Inferior parietal cortex (tissue), 1 donor: ENCODE data around the gene PHOX2A.

Experiments
- DNase-seq: peaks from one replicate; pipeline ENCODE4 v3.0.0-alpha.2; 2016; ENCODE audit errors: extremely low spot score

The PHOX2A gene

DNA sequence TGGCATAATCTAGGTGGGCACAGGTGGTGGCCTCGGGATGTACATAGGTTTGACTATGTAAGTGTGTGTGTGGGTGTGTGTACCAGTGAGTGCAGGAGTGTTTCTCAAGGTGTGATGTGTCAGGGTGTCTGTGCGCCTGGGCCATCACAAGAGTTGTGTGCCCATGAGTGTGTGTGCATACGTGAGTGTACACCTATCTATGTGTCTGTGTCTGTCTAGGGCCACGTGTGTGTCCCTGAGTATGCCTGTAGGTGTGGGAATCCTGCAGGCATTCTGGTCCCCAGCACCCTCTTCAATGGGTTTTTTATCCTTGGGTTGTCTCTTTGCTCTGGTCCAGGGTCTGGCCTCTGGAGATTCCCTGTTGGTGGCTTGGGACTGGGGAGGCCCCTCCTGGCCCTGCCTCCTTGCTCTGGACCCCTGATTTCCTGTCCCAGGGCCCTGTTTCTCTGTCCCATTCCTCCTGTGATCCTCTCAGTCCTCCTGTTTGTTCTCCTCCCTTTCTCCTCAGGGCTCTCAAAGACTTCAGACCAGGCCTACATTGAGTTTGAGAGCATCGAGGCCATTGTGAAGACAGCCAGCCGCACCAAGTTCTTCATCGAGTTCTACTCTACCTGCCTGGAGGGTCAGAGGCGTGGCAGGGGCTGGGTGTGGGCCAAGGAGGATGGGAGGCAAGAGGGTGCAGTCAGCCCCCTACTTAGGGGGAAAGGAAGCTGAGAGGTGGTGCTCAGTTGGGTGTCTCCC, 10.0 kb downstream of the PHOX2A start:
- DNase-seq: no peak

DNA sequence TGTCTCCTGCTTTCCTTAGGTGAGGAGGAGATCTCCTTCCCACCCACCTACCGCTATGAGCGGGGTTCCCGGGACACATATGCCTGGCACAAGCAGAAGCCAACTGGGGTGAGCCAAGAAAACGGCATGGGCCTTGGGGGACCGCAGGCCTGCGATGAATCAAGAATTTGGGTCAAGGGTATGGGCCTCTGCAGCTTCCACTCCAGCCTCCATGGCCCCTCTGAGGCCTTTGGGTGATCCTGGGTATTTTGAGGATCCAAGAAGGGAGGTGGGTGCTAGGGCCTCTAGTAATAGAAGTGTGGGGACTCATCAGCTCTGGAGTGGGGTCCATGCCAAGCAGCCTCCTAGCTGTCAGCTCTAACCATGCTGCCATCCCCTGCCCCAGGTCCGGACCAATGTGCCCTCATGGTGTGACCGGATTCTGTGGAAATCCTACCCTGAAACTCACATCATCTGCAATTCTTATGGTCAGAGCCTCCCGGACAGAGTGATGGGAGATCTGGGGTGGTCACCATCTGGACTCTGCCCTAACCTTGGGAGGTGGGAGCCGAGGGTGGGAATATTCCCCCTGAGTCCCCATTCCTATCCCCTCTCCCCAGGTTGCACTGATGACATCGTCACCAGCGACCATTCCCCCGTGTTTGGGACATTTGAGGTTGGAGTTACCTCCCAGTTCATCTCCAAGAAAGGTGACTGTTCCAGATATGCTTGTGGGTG, 10.8 kb downstream of the PHOX2A start:
- no peak for DNase-seq

DNA sequence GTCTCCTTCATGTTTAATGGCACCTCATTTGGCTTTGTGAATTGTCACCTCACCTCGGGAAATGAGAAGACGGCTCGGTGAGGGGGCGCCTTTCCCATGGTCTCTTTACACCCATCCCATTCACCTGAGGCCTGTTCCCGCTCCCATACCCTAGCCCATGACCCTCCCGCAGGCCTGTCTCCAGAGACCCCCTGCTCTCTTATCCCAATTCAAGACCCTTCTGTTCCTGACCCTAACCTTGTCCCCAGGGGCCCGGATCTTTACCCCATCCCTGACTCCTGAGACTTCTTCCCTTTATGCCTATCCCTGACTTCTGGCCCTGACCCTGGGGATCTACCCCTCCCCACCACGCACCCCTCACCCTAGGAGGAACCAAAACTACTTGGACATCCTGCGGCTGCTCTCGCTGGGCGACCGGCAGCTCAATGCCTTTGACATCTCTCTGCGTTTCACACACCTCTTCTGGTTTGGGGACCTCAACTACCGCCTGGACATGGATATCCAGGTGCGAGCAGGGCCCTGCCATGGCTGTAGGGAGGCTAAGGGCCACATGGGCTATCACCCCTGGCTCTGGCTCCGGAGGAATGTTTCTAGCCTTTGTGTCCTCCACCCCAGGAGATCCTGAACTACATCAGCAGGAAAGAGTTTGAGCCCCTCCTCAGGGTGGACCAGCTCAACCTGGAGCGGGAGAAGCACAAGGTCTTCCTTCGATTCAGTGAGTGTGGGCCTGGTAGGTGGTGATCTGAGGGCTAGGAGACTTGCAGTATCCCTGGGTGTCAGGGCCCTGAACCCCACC, 11.5 kb downstream of the PHOX2A start:
- no peak for DNase-seq

DNA sequence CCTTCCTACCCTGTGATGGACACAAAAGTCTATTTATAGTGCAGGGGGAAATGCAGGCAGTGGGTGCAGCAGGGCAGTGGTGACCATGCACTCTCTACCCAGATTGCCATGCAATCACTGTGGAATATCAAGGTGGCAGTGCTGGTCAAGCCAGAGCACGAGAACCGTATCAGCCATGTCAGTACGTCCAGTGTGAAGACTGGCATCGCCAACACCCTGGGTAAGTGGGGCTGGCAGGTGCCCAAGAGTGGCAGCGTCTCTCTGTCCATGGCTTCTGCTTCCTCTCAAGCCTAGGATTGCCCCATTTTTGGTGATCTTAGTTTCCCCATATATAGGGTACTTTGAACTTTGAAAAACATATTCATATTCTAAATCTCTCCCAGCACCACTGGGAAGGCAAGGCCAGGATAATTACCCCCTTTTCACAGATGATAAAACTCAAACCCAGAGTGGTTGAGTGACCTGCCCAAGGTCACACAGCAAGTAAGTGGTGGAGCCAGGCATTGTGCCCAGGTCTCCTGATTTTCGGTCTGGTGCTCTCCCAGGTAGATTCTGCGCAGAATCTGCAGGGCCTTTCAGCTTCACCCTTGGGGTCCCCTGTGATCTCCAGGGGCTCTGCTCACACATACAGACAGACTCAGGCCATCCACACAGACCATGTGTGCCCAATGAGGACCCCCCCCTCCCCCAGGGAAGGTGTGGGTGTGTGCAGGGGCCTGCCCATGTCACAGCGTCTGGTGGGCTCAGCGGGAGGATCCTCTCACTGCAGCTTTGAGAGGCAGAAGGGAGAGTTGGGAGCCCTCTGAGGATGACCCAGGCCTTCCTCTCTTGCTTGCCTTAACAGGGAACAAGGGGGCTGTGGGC, 12.3 kb downstream of the PHOX2A start:
- DNase-seq: no peak

DNA sequence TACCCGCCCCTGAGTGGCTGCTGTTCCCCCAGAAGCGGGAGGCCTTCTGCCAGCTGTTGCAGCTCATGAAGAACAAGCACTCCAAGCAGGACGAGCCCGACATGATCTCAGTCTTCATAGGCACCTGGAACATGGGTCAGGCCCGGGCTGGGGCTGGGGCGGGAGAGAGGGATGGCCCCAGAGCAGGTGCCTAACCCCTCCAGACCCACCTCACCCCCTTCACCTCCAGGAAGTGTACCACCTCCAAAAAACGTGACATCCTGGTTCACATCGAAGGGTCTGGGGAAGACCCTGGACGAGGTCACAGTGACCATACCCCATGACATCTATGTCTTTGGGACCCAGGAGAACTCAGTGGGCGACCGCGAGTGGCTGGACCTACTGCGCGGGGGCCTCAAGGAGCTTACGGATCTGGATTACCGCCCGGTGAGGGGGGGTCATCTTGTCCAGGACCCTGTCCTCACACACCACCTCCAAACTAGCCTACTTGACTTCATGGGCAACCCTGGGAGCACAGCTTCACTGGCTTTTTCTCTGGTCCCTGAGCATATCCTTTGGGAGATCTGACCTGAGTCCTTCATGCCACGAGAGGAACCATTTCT, 13.1 kb downstream of the PHOX2A start:
- no peak for DNase-seq

DNA sequence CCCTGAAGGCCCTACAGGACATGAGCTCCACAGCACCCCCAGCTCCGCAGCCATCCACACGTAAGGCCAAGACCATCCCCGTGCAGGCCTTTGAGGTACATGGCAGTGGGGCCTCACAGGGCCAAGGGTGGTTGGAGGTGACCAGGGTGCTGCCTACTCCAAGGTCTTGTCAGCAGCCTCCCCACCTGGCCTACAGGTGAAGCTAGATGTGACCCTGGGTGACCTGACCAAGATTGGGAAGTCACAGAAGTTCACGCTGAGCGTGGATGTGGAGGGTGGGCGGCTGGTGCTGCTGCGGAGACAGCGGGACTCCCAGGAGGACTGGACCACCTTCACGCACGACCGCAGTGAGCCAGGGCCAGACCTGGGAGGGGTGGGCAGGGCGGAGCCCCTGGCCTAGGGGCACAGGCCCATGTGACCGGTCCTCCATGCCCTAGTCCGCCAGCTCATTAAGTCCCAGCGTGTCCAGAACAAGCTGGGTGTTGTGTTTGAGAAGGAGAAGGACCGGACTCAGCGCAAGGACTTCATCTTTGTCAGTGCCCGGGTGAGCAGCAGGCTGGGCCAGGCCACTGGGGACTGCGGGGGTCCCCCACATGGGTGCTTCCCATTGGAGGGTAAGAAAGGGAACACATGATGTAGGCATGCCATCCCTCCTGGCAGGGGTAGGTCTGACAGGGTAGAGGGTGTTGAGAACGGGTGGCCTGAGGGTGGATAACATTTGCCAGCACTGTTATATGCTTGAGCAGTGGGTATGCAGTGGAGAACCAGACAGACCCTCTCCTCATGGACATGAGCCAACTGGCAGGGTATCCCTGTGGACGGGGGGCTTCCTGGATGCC, 13.8 kb downstream of the PHOX2A start:
- no peak for DNase-seq

DNA sequence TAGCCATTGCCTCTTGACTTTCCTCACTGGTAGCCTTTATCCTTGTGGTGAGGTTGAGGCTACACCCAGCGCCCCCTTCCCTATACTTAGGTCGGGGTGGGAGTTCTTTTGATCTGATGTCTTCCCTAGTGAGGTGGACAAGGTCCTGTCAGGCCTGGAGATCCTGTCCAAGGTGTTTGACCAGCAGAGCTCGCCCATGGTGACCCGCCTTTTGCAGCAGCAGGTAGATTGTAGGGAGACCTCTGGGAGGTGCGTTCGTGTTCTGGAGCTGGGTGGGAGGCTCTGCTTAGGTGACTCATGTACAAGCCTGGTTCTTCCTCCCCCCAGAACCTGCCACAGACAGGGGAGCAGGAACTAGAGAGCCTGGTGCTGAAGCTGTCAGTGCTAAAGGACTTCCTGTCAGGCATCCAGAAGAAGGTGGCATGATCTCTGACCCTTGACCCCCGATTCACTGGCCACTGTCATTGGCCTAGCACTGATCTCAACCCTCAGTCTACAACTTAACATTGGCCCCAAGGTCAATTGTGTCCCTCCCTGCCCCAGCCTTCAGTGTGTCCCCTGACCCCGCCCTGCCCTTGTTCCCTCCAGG, 14.5 kb downstream of the PHOX2A start:
- DNase-seq: no peak

DNA sequence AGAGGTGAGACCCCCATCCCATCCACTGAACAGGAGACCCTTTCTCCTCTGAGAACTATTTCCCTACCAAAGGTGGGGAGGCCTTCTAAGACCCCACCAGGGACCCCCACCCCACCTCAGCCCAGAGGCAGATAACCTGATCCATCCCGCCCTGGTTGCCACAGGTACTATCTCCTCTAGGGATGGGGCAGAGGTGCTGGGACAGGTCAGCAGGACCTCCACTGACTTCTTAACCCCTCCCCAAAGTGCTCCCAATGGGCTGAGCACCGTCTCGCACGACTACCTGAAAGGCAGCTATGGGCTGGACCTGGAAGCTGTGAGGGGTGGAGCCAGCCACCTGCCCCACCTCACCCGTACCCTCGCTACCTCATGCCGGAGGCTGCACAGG, 15.1 kb downstream of the PHOX2A start:
- DNase-seq: no peak

DNA sequence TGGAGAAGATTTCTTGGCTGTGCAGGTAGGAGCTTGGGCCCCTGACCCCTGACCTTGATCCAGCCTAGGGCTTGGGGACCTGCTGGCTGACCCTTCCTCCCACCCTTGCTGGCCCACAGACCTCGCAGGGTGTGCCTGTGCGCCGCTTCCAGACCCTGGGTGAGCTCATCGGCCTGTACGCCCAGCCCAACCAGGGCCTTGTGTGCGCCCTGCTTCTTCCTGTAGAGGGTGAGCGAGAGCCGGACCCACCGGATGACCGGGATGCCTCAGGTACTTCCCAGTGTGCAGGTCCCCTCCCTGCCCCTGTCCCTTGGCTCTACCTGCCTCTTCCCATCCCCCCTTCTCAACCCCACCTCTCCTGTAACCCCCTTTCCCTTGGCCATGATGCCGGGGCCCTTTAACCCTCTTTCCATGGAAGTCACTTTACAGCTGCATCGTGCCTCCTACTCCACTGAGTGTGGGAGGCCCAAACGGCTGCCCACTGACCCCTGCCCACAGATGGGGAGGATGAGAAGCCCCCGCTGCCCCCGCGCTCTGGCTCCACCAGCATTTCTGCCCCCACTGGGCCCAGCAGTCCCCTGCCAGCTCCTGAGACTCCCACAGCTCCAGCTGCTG, 15.6 kb downstream of the PHOX2A start:
- DNase-seq: no peak

DNA sequence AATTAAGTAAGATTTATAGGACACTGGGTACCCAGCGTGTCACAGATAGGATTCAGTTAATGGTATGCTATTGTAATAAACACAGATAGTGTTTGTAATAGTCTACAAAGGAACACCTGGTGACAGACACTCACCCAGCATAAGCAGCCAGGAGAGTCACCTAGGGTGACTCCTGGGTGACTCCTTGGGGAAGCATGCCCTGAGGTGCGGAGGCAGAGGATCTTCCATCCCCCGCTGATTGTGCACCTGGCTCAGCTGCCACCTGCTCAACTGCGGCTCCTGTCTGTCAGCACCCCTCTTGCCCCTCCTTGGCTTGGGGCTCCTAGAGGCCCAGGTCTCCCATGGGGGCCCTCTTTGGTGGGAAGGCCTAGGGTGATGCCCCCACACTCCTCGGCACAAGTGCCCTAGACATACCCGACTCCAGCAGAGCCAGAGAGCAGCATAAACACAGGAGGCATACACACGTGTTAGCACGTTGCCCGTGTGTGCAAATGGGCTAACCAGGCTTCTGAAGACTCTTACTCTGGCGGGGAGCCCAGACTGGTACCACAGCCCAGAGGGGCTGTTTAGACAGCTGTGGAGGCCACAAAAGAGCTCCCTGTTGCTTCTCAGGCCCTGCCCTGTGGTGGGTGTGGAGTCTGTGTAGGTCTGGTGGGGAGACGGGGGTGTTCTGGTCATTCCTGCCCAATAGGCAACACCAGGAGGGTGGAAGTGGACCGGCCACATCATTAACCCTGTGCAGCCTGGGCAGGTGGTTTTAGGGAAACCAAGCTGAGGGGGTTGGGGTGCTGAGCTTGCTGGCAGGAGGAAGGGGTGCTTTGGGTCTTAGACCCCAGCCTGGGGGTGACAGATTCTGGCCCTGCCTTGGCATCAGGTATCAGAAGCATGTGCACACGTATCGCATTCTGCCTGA, 16.4 kb downstream of the PHOX2A start:
- DNase-seq: no peak

DNA sequence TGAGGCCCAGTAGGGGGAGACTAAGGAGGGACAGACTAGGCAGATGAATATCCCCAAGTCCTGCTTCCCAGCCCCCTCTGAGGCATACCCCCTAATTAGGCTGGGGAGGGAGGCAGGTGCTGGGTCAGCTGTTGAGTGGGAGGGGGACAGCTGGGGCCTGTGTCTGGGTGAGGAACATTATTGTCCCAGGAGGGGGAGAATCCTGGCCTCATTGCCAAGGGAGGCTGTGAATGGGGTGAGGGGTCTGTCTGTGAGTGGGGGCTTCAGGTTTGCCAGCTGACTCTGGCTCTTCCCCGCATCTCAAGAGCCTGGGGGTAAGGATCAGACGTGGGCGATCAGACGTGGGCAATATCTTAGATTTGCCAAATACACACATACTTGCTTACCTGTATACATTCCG, 17.3 kb downstream of the PHOX2A start:
- no peak for DNase-seq

DNA sequence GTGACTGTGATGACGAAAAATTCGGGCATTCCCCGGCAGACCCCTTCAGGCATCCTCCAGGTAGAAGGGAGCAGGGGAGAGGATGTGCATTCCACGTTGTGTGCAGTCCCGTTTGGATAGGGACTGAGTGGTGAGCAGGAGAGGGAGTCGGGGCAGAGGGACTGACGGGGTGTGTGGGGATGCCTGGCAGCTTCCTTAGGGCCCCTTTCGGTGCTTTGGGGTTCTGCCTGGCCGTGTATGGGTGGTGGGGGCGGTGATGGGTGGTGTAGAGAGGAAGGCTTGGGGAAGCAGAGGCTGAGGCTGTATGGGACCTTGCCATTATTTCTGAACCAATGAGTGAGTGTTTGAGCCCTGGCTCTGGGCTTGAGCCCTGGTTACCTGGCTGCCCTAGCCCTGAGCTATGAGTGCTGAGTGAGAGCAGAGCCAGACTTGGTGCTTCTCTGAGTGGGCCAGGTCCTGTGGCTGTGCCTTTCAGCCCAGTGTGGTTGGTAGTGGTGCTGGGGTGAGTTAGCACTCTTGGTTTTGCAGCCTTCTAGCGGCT, 18.5 kb downstream of the PHOX2A start:
- DNase-seq: no peak

DNA sequence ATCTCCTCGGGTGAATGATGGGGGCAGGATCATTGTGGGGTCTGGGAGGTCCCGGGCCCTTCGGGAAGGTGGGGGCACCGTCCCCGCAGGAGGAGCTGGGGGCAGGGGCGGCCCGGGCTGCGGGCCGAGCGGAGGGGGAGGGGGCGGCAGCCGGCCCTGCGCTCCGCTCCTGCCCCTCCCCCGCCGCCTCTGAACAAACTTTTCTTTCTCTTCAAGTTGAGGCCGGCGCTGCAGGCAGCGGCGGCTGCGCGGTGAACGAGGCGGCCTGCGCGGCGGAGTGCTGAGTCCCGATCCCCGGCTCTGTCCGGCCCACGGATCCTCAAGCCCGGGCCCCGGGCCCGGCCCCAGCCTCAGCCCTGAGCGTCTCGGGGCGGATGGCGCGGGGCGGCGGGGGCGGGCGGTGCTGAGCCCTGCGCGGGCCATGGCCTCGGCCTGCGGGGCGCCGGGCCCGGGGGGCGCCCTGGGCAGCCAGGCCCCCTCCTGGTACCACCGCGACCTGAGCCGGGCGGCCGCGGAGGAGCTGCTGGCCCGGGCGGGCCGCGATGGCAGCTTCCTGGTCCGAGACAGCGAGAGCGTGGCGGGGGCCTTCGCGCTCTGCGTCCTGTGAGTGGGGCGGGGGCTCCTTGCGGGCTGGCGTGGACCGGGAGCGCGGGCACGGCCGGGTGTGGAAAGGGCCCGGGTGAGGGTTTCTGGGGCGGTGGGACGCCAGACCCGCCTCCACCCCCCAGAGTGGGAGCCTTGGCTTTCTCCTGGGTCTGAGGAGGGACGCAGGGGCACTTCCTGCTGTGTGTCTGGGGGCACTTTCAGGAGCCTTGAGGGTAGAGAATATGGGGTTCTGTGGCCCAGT, 19.2 kb downstream of the PHOX2A start, which contains the start of gene INPPL1:
TSS of gene INPPL1 (plus strand) at position 204 of the 847 bp plus-strand sequence. CDS start at position 422, 218 bp downstream.
- DNase-seq: no peak

DNA sequence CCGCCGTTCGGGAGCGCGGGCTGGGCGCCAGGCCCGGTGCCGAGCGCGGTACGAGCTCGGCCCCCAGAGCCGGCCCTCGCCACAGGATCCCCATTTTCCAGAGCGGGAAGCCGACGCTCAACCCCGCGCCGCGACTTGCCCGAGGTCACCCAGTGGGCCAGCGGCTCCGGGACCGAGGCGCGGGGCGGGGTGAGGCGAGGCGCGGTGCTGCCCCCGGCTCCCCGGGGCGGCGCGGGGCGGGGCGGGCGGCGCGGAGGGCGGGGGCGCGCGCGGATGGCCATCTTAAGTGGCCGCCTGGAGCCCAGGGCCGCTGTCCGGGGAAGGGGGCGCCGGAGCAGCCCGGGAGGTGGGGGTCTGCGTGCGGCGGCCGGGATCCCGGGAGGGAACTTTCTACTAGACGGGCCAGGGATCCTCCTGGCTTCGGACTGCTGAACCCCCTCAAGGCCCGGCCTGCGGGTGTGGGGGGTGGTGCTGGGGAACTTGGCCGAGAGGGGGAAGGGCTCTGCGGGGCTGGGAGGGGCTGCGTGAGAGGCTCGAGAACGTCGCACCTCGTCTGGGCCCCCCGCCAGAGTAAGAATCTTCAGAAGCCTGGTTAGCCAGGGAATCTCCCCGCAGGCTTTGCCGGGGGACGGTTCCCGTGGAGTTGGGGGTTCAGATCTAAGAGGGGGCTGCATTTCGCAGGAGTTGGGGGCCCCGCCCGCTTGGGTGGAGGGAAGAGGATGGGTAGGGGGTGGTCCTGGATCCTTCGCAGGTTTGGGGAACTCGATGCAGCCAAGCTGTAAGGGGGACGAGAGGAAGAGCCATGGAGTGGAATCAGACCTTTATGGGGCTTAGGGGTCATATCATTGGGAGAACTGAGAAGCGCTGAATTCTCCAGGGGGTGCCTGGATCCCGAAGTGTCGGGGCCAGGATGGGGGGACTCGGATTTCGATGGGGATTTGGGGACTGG, 20.1 kb downstream of the PHOX2A start:
- no peak for DNase-seq

DNA sequence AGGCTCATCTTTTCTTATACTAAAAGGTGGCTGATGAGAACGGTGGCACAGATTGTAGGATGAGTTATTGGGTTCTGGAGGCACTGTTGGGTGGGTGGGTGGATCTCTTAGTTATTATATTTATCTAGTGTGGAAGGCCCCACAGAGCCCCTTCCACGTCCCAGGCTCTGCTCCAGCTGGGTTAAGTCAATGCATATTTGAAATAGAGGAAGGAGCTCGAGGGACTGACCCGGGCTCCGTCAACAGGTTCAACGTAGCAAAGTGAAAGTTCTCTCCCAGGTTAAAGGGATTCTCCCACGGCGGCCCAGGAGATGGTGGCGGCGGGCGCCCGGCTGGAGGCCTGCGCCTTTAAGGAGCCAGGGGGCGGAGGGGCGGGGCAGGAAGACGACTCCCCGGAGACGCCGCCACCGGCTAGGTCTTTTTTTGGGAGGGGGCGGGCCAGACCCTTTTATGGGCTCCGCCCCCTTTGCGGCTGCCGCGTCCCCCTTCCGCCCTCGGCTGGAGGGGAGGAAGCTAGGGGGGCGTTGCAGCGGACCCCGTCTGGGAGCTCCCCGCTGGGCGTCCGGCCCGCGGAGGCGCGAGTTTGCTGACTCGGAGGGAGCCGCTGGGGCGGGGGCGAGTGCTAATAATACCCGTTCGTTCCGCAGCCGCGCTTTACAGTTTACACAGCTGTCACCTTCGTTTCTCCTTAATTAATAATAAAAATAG, 20.9 kb downstream of the PHOX2A start:
- DNase-seq: peak; percentile 69
